Stimulated activated CD8-positive, alpha-beta memory T cell treated with anti-CD3 and anti-CD28 coated beads, Interleukin-15, amount 100 ng/mL, for 48 hours (primary cell): Measurements from ENCODE around the gene BTBD9.

Experiments used
- DNase-seq, 2 donors: peaks; one replicate each; pipeline ENCODE4 v3.0.0-alpha.2; 2020; ENCODE audit warnings: low read depth in 2 of 2

BTBD9 gene

DNA sequence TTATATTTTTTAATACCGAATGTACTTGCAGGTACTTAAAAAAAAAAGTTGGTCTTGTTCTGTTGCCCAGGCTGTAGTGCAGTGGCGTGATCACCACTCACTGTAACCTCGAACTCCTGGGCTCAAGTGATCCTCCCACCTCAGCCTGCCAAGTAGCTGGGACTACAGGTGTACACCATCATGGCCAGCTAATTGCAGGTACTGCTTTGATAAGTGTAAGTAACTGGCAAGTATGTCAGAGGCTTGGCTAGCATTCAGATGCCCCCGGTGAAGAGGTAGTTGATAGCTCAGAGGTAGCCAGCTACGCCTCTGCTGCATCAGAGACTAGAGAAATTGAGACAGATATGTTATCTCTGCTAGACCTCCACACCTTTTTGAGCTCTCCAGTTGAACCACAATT, 40.5 kb downstream of the BTBD9 start:
- no peak for DNase-seq

DNA sequence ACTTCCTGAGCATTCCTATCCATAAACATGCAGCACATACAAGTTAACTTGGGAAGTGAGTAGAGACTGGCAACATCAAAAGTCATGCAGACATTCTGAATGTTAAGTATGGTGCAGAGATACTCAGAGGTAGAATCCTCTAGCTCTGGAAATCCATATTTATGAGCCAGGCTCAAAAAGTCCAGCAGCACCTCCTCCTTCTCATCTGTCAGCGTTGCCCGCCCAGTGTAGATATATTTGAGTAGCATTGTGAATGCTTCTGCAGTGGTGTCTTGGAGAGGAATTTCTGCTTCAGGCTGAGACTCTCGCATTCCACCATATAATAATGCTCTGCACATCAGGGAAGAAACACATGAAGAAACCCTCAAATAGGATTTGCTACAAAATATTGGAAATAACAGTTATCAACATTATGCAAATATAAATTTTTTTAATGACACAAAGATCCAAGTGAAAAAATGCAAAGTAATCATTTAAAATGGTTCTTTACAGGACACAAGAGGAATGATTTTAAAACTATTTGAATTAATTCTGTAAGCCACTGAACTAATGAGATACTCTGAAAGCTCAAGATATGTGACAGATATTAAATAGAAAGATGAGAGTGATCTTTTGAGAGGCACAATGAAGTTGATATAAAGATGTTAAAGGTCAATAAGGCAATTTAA, 45.6 kb downstream of the BTBD9 start:
- no peak for DNase-seq

DNA sequence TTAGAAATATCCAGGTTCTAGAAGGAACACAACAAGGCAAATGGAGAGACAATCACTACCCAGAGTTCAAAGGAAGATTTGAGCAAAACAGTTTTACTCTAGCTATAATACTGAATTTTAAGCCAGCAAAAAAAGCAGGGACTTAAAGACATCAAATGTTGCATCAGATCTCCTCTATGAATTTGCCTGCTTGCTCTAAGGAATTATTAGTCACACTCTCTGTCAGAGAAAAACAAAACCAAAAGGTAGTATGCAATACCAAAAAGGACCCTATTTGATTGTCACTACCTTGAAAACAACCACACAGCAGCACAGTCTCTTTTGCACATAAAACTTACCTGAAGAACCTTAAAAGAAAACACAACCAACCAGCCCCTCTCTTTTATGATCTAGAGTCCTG, 46.3 kb downstream of the BTBD9 start:
- DNase-seq: no peak

DNA sequence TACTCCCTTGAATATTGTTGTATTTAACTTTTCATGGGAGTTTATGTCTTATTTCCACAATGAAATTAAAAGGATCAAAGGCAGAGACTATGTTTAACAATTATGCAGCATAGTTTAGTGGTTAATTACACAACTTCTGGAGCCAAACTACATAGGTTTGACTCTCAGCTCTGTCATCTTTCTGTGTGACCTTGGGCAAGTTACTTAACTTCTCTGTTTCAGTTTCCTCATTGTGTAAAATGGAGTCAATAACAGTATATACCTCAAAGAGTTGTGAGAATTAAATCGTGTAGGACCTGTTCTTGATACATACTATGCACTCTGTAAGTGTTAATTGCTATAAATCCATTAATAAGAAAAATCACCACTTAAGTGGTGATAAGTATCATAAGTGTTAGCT, 48.3 kb downstream of the BTBD9 start:
- no peak for DNase-seq

DNA sequence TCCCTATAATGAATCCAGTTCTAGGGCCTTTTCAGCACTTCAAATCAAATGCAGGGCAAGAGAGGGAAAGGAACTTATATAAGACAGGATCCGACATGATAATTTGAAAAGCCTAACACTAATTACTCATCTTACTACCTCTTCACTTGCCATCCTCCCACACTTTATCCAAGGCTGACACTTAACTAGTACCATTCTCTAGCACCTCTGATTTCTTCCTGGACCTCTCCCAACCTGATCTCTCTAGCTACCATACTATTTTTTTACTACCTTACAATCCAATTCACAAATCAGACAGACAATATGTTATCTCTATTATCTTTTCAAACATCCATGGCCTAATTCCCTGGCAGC, 50.4 kb downstream of the BTBD9 start:
- DNase-seq: no peak

DNA sequence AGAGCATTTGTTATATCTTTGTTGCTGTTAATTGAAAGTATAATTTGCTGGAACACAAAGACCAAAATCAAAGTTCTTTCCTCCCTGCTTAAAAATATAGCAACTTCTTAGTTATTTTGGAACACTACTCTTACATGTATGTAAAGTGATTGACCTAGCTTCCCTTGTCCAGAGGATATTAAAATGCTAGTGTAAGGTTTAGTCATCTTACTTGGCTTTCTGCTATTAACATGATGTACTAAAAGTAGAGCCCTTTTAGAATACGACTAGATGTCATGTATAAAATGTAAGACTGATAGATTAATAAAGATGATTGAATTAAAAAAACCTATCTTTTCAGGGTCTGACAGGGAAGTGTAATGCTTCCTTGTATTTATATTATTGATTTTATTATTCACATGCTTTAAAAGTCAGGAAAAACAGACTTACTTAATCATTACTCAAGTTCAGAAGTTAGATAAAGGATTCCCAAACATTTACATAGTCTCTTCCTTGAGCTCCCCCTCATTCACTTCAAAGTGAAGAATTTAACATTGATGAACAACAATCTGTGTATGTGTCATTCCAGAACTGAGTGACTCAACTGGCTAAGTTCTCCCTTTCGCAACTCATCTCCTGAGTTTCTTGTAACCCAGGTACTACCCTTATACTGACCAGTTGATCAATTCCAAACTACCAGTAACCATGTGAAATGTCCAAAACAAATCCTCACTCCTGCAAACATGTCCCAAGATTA, 50.9 kb downstream of the BTBD9 start:
- DNase-seq: no peak

DNA sequence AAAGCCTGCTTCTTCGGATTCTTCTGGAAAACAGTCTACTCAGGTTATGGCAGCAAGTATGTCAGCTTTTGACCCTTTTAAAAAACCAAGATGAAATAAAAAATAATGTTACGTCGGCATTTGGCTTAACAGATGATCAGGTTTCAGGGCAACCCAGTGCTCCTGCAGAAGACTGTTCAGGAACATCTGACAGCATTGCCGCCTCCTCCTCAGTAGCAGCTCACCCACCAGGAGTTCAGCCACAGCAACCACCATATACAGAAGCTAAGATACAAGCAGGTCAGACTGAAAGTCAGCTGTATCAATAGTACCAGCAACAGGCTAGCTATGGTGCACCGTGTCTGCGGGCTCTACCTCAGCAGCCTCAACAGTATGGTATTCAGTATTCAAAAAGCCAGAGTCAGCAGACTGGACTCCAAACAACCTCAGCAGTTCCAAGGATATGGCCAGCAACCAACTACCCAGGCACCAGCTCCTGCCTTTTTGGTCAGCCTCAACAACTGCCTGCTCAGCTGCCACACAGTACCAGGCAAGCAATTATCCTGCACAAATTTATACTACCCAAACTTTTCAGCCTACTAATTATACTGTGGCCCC, 51.9 kb downstream of the BTBD9 start:
- no peak for DNase-seq

DNA sequence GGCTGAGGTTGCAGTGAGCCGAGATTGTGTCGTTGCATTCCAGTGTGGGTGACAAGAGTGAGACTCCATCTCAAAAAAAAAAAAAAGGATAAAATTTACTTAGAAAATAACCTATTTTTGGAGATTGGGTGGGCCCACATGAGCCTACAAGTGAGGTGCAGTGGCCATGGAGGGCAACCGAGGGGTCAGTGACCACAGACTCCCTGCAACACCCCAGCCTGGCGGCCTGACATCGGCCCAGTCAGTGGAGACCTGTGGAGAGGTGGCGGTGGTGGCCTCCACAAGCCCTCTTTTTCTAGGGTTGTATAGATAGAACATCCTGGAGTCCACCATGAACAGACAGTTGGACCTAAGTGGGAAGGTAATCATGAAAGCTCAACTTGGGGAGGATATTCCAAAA, 52.7 kb downstream of the BTBD9 start:
- DNase-seq: no peak

DNA sequence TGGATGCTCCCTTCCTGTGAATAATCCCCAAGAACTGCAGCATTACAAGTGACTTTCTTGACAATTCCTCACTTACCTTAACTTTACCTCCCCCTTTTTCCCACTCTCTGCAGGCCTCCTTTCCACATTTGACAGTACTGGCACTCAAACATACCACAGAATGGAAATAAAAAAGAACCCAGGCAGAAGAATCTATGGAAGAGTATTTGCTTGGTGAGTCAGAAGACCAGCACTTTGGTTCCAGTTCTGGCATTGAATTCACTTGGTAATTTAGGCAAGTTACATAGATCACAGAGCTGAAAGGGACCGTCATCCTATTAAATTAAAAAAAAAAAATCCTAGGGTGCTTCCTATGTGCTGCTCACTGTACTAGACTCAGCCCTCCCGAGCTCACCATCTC, 55.0 kb downstream of the BTBD9 start:
- DNase-seq: no peak

DNA sequence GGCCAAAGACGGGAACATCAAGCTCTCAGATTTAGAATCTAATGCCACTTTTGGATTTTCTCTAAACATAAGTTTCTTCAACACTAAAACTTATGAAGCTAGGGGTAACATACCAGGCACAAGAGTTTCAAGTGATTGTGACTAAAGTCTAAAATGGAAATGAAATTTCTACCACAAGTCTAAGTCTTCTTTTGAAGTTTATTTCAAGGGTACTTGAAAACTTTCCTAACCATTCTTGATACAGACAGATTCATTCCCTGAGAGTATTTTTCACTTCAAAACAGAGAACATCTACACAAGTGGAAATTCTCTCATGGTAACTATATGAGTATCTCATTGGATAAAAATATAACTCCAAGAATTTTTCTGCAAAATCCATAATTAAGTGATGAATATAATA, 56.2 kb downstream of the BTBD9 start:
- DNase-seq: no peak

DNA sequence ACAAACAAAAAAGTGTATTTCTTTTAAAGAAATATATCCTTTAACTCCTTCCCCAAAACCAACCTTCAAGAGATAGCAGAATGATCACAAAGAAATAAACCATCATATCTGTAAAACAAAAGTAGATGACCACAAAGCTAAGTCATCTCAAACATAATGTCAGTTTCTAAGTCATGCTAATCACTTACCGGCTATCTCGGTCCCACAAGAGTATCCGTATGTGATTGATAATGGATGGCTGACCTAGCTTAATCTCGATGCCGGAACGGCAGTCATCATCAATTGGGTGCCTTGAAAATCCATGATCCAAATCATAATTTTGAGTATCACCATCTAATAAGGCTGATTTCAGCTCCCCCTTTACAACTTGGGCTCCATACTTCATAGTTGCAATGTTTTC, 59.7 kb downstream of the BTBD9 start:
- DNase-seq: no peak

DNA sequence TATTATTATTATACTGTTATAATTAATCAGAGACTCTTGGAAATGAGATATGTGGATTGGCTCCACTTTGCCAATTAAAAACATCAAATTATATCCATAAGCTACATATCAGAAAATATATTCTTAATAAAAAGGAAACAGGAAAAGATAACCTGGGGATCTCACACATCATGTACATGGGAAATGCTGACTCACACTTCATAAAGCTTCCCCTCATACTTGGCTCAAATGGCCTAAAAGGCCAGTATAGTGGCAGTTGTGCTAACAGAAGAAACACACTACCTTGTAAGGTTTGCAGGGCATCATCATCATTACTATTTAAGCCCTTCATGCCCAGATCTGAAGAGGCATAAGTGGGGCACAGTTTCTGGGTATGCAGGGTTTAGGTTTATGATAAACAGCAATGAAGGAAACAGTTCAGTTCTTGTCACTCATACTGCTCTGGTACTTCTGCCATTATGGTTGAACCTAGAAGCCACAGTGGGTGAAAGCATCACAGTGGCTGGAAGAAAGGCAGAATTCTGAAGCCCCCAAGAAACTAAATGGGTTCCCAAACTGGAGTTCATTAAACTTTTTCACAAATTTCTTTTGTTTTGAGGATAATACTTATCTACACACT, 60.6 kb downstream of the BTBD9 start:
- no peak for DNase-seq

DNA sequence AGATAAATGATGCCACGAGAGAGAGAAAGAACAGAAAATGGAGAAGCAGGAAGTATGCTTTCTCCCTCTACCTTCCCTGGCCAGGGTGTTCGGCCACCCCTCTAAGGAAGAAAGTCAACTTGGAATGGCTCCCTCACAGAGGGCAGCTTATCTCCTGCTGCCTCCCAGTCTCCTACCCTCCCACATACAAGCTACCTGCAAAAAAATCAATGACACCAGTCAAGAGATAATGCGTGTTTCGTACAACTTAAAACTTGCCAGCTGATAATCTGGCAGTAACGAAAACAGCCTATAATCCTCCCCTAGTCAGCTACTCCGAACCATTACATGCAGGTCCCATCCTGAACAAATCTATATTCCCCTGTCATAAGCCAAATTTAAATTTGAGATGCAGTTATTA, 61.7 kb downstream of the BTBD9 start:
- no peak for DNase-seq

DNA sequence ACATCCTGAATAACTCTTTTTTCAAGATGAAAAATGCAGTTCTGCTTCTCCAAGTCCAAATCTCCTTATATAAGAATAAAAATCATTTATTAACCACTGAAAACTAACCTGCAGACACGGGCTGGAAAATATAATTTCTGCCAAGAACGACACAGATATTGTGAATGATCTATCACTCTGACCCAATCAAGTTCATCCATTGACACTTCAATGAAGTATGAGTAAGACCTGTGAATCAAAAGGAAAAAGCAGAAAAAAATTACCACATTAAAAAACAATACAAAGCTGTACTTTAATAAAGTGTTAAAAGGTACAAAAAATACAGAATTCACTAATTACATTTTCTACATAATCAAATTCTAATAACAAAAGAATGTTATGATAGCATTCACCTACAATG, 62.2 kb downstream of the BTBD9 start:
- no peak for DNase-seq

DNA sequence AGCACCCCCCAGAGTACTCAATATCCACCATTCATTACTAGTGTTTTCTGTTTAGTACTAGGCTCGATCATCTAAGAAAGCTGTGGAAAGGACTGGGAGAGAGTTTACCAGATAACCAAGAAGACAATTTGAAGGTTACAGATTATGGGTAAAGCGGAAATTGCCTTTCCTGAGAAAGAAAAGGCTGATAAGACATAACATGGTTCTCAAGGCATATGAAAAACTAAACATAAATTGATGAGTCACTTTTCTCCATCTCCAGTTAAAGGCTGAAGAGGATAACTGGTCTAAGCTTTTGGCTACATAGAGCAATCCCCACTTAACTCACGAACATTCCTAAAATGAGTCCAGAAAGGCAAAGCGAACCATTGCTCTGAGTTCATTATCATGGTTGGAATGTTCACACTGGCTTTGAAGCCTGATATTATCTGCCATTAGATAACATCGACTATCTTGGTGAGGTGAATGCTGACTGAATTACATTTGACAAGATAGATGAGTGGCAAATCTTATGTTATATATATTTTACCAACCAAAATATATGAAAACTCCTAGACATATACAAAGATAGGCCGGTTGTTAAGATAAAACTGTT, 65.8 kb downstream of the BTBD9 start:
- no peak for DNase-seq

DNA sequence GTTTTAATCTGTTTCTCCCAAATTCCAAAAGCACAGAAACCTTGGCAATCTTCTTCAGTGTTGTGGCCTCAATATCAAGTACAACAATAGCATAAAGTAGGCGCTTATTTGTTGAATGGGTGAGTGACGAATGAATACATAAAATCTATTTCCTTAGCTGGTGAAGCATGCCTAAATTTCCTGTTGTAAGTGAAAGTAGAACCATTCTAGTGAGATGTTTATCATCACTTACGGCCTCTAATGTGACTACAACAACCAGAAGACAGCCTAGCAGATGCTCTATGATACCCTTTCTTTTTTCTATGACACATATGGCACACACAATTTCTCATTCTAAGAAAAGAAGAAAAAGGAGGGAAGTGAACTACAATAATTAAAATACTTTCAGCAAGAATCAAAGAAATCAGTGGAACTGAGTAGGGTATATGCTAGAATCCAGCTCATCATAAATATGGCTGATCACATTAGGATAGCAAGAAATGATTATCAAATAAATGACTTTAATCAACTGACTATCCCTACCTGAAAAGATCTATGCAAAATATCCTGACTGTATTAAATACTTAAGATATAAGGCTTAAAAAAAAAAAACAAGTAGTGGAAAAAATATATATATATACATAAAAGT, 67.4 kb downstream of the BTBD9 start:
- DNase-seq: no peak

DNA sequence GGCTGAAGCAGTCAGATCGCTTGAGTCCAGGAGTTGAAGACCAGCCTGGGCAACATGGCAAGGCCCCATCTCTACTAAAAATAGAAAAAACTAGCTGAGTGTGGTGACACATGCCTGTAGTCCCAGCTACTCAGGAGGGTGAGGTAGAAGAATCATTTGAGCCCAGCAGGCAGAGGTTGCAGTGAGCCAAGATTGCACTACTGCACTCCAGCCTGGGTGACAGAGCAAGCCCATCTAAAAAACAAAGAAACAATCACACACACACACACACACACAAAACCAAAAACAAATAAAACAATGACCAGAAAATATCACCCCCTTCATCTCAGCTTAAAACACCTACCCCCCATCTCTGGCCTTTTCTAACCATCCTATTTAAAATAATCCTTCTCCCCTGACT, 68.0 kb downstream of the BTBD9 start:
- DNase-seq: no peak

DNA sequence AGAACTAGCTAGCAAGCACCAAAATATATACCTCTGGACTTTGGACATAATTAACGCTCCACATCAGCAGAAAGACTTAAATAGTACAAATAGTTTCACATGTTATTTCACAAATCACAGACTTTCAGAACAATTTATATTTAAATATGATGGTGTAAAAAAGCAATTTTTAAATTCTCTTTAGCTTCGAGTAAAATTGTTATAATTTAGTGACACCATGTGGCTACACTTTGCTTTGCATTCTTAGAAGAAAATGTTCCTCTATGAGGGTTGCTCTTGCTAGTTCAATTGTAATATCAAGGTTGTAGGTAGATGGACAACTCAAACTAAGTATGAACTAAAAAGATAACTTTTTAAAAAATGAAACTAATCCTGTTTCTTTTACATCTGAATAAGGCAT, 69.0 kb downstream of the BTBD9 start:
- DNase-seq: no peak

DNA sequence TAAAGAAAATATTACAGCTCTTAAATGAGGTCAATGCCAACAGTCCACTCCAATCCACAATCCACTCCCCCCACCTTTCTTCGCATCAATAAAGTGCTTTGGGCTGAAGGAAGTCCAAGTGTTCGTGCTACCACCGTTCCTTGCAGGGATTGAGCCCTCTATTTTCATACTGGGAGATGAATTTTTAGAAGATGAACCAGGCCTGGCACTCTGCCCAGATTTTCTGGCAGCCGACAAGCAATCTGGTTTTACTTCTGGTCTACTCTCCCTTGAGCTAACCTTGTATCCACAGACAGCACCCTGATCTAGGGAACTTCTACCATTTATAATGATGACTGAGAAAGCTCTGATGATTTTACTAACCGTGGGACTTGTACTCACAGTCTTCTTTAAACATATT, 72.3 kb downstream of the BTBD9 start:
- DNase-seq: no peak

DNA sequence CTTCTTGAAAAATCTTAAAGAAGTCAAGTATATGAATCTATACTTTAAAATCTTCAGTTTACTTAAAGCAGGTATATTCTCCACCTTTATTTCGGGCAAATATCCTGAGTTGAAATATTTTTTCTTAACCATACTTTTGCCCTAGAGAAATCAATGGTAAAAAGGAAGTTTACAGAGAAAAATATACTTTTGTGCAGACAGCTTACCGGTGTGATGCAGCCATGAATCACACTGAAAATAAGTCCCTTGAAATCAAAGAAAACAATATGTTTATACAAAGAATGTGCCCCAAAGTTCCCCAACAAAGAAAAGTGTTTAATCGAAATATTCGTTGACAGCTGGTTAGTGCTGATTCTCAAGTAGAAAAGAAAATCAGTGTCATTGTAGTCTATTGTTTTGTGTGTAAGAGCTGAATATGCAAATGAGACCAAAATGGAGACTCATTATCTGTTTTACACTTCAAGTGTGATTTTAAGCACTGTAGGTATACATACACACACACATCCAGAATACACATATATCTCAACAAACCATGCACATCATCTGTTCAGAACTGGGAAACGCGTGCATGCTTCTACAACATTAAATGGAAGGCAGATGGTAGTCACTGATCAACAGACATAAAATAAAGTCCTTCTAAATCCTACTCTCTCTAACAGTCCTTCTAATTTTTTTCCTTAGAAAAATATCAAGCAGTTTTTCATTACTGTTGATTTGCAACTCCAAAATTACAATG, 73.3 kb downstream of the BTBD9 start:
- no peak for DNase-seq

DNA sequence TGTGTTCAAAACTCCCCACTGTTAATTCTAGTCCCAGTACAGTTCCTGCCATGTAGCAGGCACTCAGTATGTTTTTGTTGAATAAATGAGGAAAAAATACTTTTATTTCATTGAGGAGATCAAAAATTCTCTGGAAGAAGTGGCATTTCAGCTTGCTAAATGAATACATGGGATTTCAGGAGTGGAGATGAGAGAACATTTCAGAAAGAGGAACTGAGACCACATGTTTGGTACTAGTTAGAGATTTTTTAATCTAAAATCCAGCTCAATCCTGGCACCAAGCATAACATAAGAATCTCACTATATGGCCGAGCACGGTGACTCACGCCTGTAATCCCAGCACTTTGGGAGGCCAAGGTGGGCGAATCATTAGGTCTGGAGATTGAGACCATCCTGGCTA, 75.4 kb downstream of the BTBD9 start:
- DNase-seq: no peak

DNA sequence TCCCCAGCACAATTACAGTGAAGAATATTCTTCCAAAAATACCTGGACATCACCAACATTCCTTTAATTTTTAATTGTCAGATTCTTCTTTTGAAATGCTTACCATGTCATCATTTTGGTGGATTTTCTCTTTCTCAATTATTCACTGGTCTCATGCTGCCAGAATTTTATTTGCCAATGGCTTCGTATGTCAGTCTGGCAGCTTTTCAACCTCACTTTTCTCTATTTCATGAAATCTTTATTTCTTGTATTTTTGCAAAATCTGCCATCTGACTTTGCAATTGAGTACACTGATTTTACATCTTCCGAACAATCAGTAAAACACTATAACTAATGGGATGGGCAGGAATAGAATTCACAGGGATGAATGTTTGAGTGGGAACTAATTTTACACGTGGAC, 84.1 kb downstream of the BTBD9 start:
- DNase-seq: no peak
